Fibroblast of lung (primary cell): ENCODE data around the gene ITPR3. TPM values are rescaled to one million over a fixed set of nuclear protein-coding genes. Genes with fewer than 3 reads are reported as not detected.

Experiments
- DNase-seq, 2 donors: peaks; one replicate each; pipeline versions ENCODE4 v3.0.0 to v3.0.0-alpha.2; 2010; ENCODE audit warnings: low read depth in 2 of 2
- H2AFZ ChIP-seq: 2 replicates; pipeline ENCODE4 v1.5.1; 2012; ENCODE audit warnings: low read length, control low read depth, inconsistent platforms
- H3K27ac ChIP-seq: 2 replicates; pipeline ENCODE4 v1.5.1; 2011; ENCODE audit warnings: low read length, control low read depth; ENCODE audit not compliant: insufficient read depth
- H3K27me3 ChIP-seq: 2 replicates; pipeline ENCODE4 v1.5.1; 2011; ENCODE audit warnings: mild to moderate bottlenecking, low read length; ENCODE audit not compliant: control insufficient read depth, insufficient read depth
- H3K36me3 ChIP-seq: 2 replicates; pipeline ENCODE4 v1.5.1; 2011; ENCODE audit warnings: low read length; ENCODE audit not compliant: control insufficient read depth, insufficient read depth
- H3K4me1 ChIP-seq: 2 replicates; pipeline ENCODE4 v1.5.1; 2011; ENCODE audit warnings: low read length; ENCODE audit not compliant: control insufficient read depth, insufficient read depth; ENCODE audit errors: extremely low read depth
- H3K4me2 ChIP-seq: 2 replicates; pipeline ENCODE4 v1.5.1; 2011; ENCODE audit warnings: low read length, control low read depth; ENCODE audit not compliant: insufficient read depth; ENCODE audit errors: extremely low read depth
- H3K4me3 ChIP-seq, 4 experiments: fragments of 200-600 bp in 1 of 4; sonication (generic) in 1 of 4; replicated peaks in 1 of 4; 2 replicates each; pipeline ENCODE4 v1.5.1; 2011 to 2016; ENCODE audit warnings: low read length in 4 of 4, low read depth in 3 of 4, mild to moderate bottlenecking in 3 of 4, control low read depth in 2 of 4, inconsistent platforms in 1 of 4, mixed read lengths in 1 of 4; ENCODE audit not compliant: insufficient read depth in 1 of 4; ENCODE audit errors: control extremely low read depth in 1 of 4
- H3K79me2 ChIP-seq: 2 replicates; pipeline ENCODE4 v1.5.1; 2012; ENCODE audit warnings: mild to moderate bottlenecking, low read length, inconsistent platforms; ENCODE audit not compliant: control insufficient read depth, insufficient read depth
- H3K9ac ChIP-seq: 2 replicates; pipeline ENCODE4 v1.5.1; 2011; ENCODE audit warnings: mild to moderate bottlenecking, low read length, control low read depth; ENCODE audit not compliant: insufficient read depth
- H3K9me3 ChIP-seq: 2 replicates; pipeline ENCODE4 v1.5.1; 2012; ENCODE audit warnings: low read depth, low read length; ENCODE audit not compliant: control insufficient read depth, insufficient read depth
- H4K20me1 ChIP-seq: 2 replicates; pipeline ENCODE4 v1.5.1; 2011; ENCODE audit warnings: low read length; ENCODE audit not compliant: control insufficient read depth, insufficient read depth; ENCODE audit errors: extremely low read depth
- CTCF ChIP-seq, 2 donors: IDR thresholded peaks in 1 of 2; conservative IDR thresholded peaks in 1 of 2; 1 replicate in 1 of 2; 2 replicates in 1 of 2; pipeline ENCODE4 v1.5.1; 2011 to 2012; ENCODE audit warnings: low read length in 2 of 2, control low read depth in 1 of 2, inconsistent platforms in 1 of 2, low read depth in 1 of 2, mild to moderate bottlenecking in 1 of 2
- EZH2 ChIP-seq: IDR thresholded peaks from 2 replicates; pipeline ENCODE4 v1.5.1; 2012; ENCODE audit warnings: low read length, control low read depth, mild to moderate bottlenecking; ENCODE audit errors: missing control alignments
- polyA plus RNA-seq, 2 donors: library from polyadenylated mRNA; depleted of rRNA in 1 of 2; stranded (reverse) in 1 of 2; unstranded in 1 of 2; fragments of >200 nt; gene quantifications; 2 replicates each; pipeline ENCODE4 v1.2.1, GENCODE V29; 2011 to 2012; ENCODE audit warnings: missing spikeins in 1 of 2
- total RNA-seq: library from RNA; depleted of rRNA; stranded (reverse); fragments of >200 nt; gene quantifications from 2 replicates; pipeline ENCODE4 v1.2.1, GENCODE V29; 2014

Gene ITPR3
- total and polyA plus RNA-seq, 2 donors (not counting 1 experiment from before 2014, with no cell fraction given), result 9.6 to 43.4 TPM

- TF ChIP-seq EZH2 (no peak), CTCF (conservative IDR thresholded peaks at IDR 0.05 in 1 of 2, IDR thresholded peaks at IDR 0.05 in 1 of 2; ENCODE audit: low read depth in 1 of 2, low read length in 2 of 2) (no peak)
- no peak for DNase-seq
- H3K36me3 ChIP-seq, result peaks cover 31% of the 10 kb centered on the region
- H3K9me3 ChIP-seq, result no peaks in the 10 kb centered on the region
- no peak overlapping the region for H3K4me3 ChIP-seq
- no peak overlapping the region for H3K27ac ChIP-seq
- H2AFZ ChIP-seq, result no peak overlapping the region
- peaks cover 18% of the 10 kb centered on the region for H3K4me1 ChIP-seq
- no peaks in the 10 kb centered on the region for H3K79me2 ChIP-seq
- H3K27me3 ChIP-seq, result no peaks in the 10 kb centered on the region
- H4K20me1 ChIP-seq, result peaks cover 2% of the 10 kb centered on the region
- no peak overlapping the region for H3K9ac ChIP-seq
- H3K4me2 ChIP-seq, result no peak overlapping the region
Measured at GRCh38 chr6:33671744-33672072, 50.6 kb downstream of the ITPR3 start.

GRCh38 chr6:33672808-33673207 is 51.7 kb downstream of the ITPR3 start:
- Histone ChIP-seq H3K4me1 (peaks cover 25% of the 10 kb centered on the region), H4K20me1 (peaks cover 2% of the 10 kb centered on the region), H3K36me3 (peaks cover 27% of the 10 kb centered on the region), H3K9me3 (no peaks in the 10 kb centered on the region), H3K4me2 (no peak overlapping the region), H2AFZ (no peak overlapping the region), H3K79me2 (no peaks in the 10 kb centered on the region), H3K4me3 (no peak overlapping the region), H3K27ac (no peak overlapping the region), H3K9ac (no peak overlapping the region), H3K27me3 (no peaks in the 10 kb centered on the region)
- TF ChIP-seq EZH2, result no peak
- peak; percentile 59 to 75 for TF ChIP-seq CTCF (conservative IDR thresholded peaks at IDR 0.05 in 1 of 2, IDR thresholded peaks at IDR 0.05 in 1 of 2; ENCODE audit: low read depth in 1 of 2, low read length in 2 of 2)
- peak; percentile 95 for DNase-seq

GRCh38 chr6:33673851-33674250 is 52.7 kb downstream of the ITPR3 start:
- DNase-seq, result no peak
- TF ChIP-seq CTCF (conservative IDR thresholded peaks at IDR 0.05 in 1 of 2, IDR thresholded peaks at IDR 0.05 in 1 of 2; ENCODE audit: low read depth in 1 of 2, low read length in 2 of 2) (no peak), EZH2 (no peak)
- Histone ChIP-seq H3K4me1 (peaks cover 25% of the 10 kb centered on the region), H3K27ac (no peak overlapping the region), H3K79me2 (no peaks in the 10 kb centered on the region), H3K4me3 (no peak overlapping the region), H4K20me1 (peaks cover 2% of the 10 kb centered on the region), H3K9me3 (no peaks in the 10 kb centered on the region), H3K4me2 (no peak overlapping the region), H2AFZ (no peak overlapping the region), H3K27me3 (no peaks in the 10 kb centered on the region), H3K9ac (no peak overlapping the region), H3K36me3 (peaks cover 32% of the 10 kb centered on the region)
